SH-SY5Y (cell line): ENCODE results near the gene APOBEC3H.

Experiments used
- GATA2 ChIP-seq: IDR thresholded peaks from 2 replicates; pipeline ENCODE4 v1.6.1; 2011; ENCODE audit warnings: mild to moderate bottlenecking, low read depth, low read length
- GATA3 ChIP-seq: IDR thresholded peaks from 2 replicates; pipeline ENCODE4 v1.6.1; 2011; ENCODE audit warnings: low read depth, mild to moderate bottlenecking, low read length, moderate library complexity

APOBEC3H gene

GRCh38 chr22:39129081-39129480 is 32.0 kb downstream of the APOBEC3H start:
- no peak for TF ChIP-seq GATA3
- TF ChIP-seq GATA2, result no peak

- no peak for TF ChIP-seq GATA3
- no peak for TF ChIP-seq GATA2
These were observed 32.7 kb downstream of the APOBEC3H start for GRCh38 chr22:39129746-39130145.

- TF ChIP-seq GATA2, result no peak
- TF ChIP-seq GATA3, result no peak
These were observed 33.2 kb downstream of the APOBEC3H start for GRCh38 chr22:39130152-39130704.

GRCh38 chr22:39130892-39131855 is 34.1 kb downstream of the APOBEC3H start:
- TF ChIP-seq GATA2, result no peak

- TF ChIP-seq GATA3 (no peak), GATA2 (no peak)
These were observed 35.2 kb downstream of the APOBEC3H start for GRCh38 chr22:39132281-39132680.

- TF ChIP-seq GATA2 (no peak), GATA3 (no peak)
These were observed 36.0 kb downstream of the APOBEC3H start for GRCh38 chr22:39132871-39133524.

- no peak for TF ChIP-seq GATA2
- TF ChIP-seq GATA3, result no peak
These were observed 36.8 kb downstream of the APOBEC3H start for GRCh38 chr22:39133871-39134270.

GRCh38 chr22:39134366-39135091 is 37.5 kb downstream of the APOBEC3H start:
- TF ChIP-seq GATA3, result no peak
- no peak for TF ChIP-seq GATA2

- TF ChIP-seq GATA2 (no peak), GATA3 (no peak)
These were observed 38.2 kb downstream of the APOBEC3H start for GRCh38 chr22:39135092-39135896.

- TF ChIP-seq GATA2 (no peak), GATA3 (no peak)
These were observed 39.3 kb downstream of the APOBEC3H start for GRCh38 chr22:39136317-39136716.

GRCh38 chr22:39138357-39138997 is 41.4 kb downstream of the APOBEC3H start:
- no peak for TF ChIP-seq GATA2
- no peak for TF ChIP-seq GATA3

GRCh38 chr22:39139933-39140332 is 42.9 kb downstream of the APOBEC3H start:
- TF ChIP-seq GATA3, result no peak
